Prostate gland (tissue), 2 donors: ENCODE measurements around the gene RPL22L1. TPM values are rescaled to one million over a fixed set of nuclear protein-coding genes. Genes with fewer than 3 reads are reported as not detected.

Source experiments
- DNase-seq: peaks from one replicate; pipeline ENCODE4 v3.0.0-alpha.2; 2019; ENCODE audit warnings: low spot score
- H3K27ac ChIP-seq, 2 donors: fragments of 200-600 bp; sonication (generic); 2 replicates each; pipeline ENCODE4 v1.5.1; 2017 to 2019
- H3K27me3 ChIP-seq: fragments of 200-600 bp; sonication (generic); replicated peaks from 2 replicates; pipeline ENCODE4 v1.5.1; 2019; ENCODE audit not compliant: insufficient read depth
- H3K36me3 ChIP-seq, 2 donors: fragments of 200-600 bp; sonication (generic); 1 replicate in 1 of 2; 2 replicates in 1 of 2; pipeline versions ENCODE4 v1.5.1 to v1.8.1; 2017 to 2019
- H3K4me1 ChIP-seq: fragments of 200-600 bp; sonication (generic); replicated peaks from 2 replicates; pipeline ENCODE4 v1.5.1; 2019
- H3K4me3 ChIP-seq, 2 donors: fragments of 200-600 bp; sonication (generic); 2 replicates each; pipeline ENCODE4 v1.5.1; 2017 to 2019
- H3K9me3 ChIP-seq: fragments of 200-600 bp; sonication (generic); 2 replicates; pipeline ENCODE4 v1.5.1; 2017
- CTCF ChIP-seq, 4 experiments: fragments of 200-600 bp in 2 of 4; fragments of 450-650 bp in 2 of 4; sonication (generic) in 2 of 4; IDR thresholded peaks; 1 replicate in 3 of 4; 2 replicates in 1 of 4; pipeline ENCODE4 v1.5.1; 2016 to 2019; ENCODE audit warnings: antibody characterized with exemption in 4 of 4, mild to moderate bottlenecking in 2 of 4, moderate library complexity in 2 of 4
- POLR2A ChIP-seq: fragments of 450-650 bp; IDR thresholded peaks from one replicate; pipeline ENCODE4 v1.6.1; 2016; ENCODE audit warnings: antibody characterized with exemption, mild to moderate bottlenecking
- POLR2AphosphoS5 ChIP-seq: sonication (generic); formaldehyde crosslinking; IDR thresholded peaks from one replicate; pipeline ENCODE4 v1.6.1; 2017; ENCODE audit warnings: antibody characterized with exemption
- WGBS: methylation state at CpG from one replicate; pipeline ENCODE4 v1.1.5; 2018; 5-methylcytosine and 5-hydroxymethylcytosine counted together
- intact Hi-C: fragments of 100-400 bp; cut with DNase I; formaldehyde crosslinking; loops from one replicate; pipeline ENCODE4 v1.14.2; 2022
- total RNA-seq, 2 donors: library from RNA; depleted of rRNA; stranded (reverse); fragments of >200 nt; gene quantifications; one replicate each; pipeline ENCODE4 v1.1.0, GENCODE V29; 2016

Gene RPL22L1
- total RNA-seq, 2 donors from 2014 or later: 17.8 to 60.8 TPM

- WGBS: 87% methylated on average over 3 of the region's 3 CpGs
- H3K27ac ChIP-seq: no peak overlapping the region
- no peak for DNase-seq
- H3K4me1 ChIP-seq: no peaks in the 10 kb centered on the region
- intact Hi-C loops: no loop called here
- no peaks in the 10 kb centered on the region for H3K36me3 ChIP-seq
- no peaks in the 10 kb centered on the region for H3K9me3 ChIP-seq
- no peak overlapping the region for H3K4me3 ChIP-seq
- no peak for TF ChIP-seq POLR2AphosphoS5
- no peak for TF ChIP-seq POLR2A
- TF ChIP-seq CTCF (IDR thresholded peaks at IDR 0.05): no peak
- no peaks in the 10 kb centered on the region for H3K27me3 ChIP-seq
These were observed 3.5 kb downstream of the RPL22L1 start for GRCh38 chr3:170866499-170866898.

GRCh38 chr3:170865209-170866094 is 4.5 kb downstream of the RPL22L1 start:
- no peak overlapping the region for H3K4me3 ChIP-seq
- TF ChIP-seq CTCF (IDR thresholded peaks at IDR 0.05) (no peak), POLR2A (no peak), POLR2AphosphoS5 (no peak)
- no peak for DNase-seq
- WGBS: 93% methylated on average over 10 of the region's 10 CpGs
- no peaks in the 10 kb centered on the region for H3K27me3 ChIP-seq
- no peak overlapping the region for H3K27ac ChIP-seq
- H3K36me3 ChIP-seq: no peaks in the 10 kb centered on the region
- H3K9me3 ChIP-seq: no peaks in the 10 kb centered on the region
- intact Hi-C loops: no loop called here
- no peaks in the 10 kb centered on the region for H3K4me1 ChIP-seq

GRCh38 chr3:170864525-170865208 is 5.3 kb downstream of the RPL22L1 start:
- no peak for DNase-seq
- H3K36me3 ChIP-seq: no peaks in the 10 kb centered on the region
- no peaks in the 10 kb centered on the region for H3K9me3 ChIP-seq
- no peak overlapping the region for H3K27ac ChIP-seq
- H3K4me1 ChIP-seq: no peaks in the 10 kb centered on the region
- no peaks in the 10 kb centered on the region for H3K27me3 ChIP-seq
- no peak overlapping the region for H3K4me3 ChIP-seq
- TF ChIP-seq POLR2A (no peak), POLR2AphosphoS5 (no peak), CTCF (IDR thresholded peaks at IDR 0.05) (no peak)
- 89% methylated on average over 6 of the region's 6 CpGs for WGBS
- intact Hi-C loops: no loop called here

GRCh38 chr3:170863816-170864215 is 6.2 kb downstream of the RPL22L1 start:
- 82% methylated on average over 4 of the region's 4 CpGs for WGBS
- no peaks in the 10 kb centered on the region for H3K9me3 ChIP-seq
- H3K4me3 ChIP-seq: no peak overlapping the region
- TF ChIP-seq CTCF (IDR thresholded peaks at IDR 0.05): no peak
- no peak overlapping the region for H3K27ac ChIP-seq
- DNase-seq: no peak
- intact Hi-C loops: no loop called here
- H3K36me3 ChIP-seq: no peaks in the 10 kb centered on the region
- no peaks in the 10 kb centered on the region for H3K4me1 ChIP-seq
- no peaks in the 10 kb centered on the region for H3K27me3 ChIP-seq
